GM18951 (cell line): ENCODE results near the gene SDK1.
"Not testable (repeated sequence)": the region's sequence is repeated elsewhere in the genome, so short reads cannot be mapped to it uniquely, and the experiment has no call there.

ENCODE experiments used
- POLR2A ChIP-seq: IDR thresholded peaks from 4 replicates; pipeline ENCODE4 v1.6.1; 2011; ENCODE audit warnings: mild to moderate bottlenecking; ENCODE audit not compliant: insufficient read length, insufficient read depth; ENCODE audit errors: extremely low read depth
- in situ Hi-C: fragments of 300-500 bp; cut with MboI; formaldehyde crosslinking; loops from one replicate; pipeline ENCODE4 v1.12.0; 2022; ENCODE audit warnings: low sequenced_read_pairs, mixed read lengths, inconsistent platforms; ENCODE audit not compliant: unreplicated experiment

Gene SDK1

GRCh38 chr7:4214291-4215155, 913.5 kb downstream of the SDK1 start:
- no peak for TF ChIP-seq POLR2A
- in situ Hi-C loops, result no loop called here

DNA sequence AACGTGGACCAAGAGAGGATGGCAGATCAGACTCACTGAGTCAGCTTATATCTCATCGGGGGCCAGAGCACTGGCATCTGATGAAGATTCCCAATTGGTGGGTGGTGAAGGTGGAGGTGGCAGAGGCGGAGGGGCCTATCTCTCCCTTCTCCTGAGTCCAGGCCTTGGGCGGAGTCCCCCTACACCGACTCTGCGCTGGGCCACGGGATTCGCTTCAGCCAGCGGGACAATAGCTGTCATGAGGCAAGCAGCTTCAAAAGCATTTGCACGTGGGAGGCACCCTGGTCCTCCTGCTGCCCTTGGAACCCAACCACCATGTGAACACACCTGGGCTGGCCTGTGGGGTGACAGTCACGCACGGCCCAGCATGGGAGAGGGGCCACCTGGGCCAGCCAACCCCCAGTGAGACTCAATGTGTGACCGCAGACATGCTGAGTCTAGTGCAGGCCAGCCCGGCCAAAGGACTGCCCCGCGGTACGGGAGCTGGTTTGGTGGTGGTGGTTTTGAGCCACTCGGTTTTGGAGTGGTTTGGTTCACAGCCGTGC, 914.2 kb downstream of the SDK1 start:
- in situ Hi-C loops, result no loop called here
- TF ChIP-seq POLR2A, result no peak

- TF ChIP-seq POLR2A, result no peak
- in situ Hi-C loops, result no loop called here
Observed at GRCh38 chr7:4216016-4216415, 915.0 kb downstream of the SDK1 start.

- in situ Hi-C loops, result not testable (repeated sequence)
Observed at GRCh38 chr7:4217126-4217660, 916.1 kb downstream of the SDK1 start.

GRCh38 chr7:4218481-4218880, 917.4 kb downstream of the SDK1 start:
- in situ Hi-C loops, result no loop called here
- TF ChIP-seq POLR2A, result no peak

- in situ Hi-C loops, result no loop called here
- TF ChIP-seq POLR2A, result no peak
Observed at GRCh38 chr7:4220011-4220410, 919.0 kb downstream of the SDK1 start.

- no peak for TF ChIP-seq POLR2A
- in situ Hi-C loops, result no loop called here
Observed at GRCh38 chr7:4221043-4221442, 920.0 kb downstream of the SDK1 start.

DNA sequence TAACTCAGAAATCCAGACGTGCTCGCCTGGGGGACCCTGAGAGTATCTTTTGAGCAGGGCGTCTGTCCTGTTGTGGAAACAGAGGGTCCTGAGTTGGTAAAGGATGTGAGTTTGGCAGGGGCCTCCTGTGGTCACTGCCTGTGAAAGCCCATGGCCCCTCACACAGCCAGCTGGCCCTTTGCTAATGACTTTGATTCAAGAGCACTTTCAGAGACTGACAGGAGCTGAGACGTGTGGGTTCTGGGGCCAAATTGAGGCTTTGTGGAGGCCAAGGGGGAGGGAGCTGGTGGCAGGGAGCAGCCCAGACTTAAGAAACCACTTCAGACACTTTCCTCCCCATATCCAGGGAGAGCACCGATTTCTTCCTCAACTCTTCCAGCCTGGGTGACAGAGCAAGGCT, 921.6 kb downstream of the SDK1 start:
- in situ Hi-C loops, result no loop called here
- TF ChIP-seq POLR2A, result no peak

GRCh38 chr7:4225361-4225771, 924.3 kb downstream of the SDK1 start:
- TF ChIP-seq POLR2A, result no peak
- in situ Hi-C loops, result no loop called here

GRCh38 chr7:4225881-4226523, 925.0 kb downstream of the SDK1 start:
- TF ChIP-seq POLR2A, result no peak
- in situ Hi-C loops, result no loop called here

GRCh38 chr7:4226524-4226882, 925.5 kb downstream of the SDK1 start:
- in situ Hi-C loops, result no loop called here
- no peak for TF ChIP-seq POLR2A

DNA sequence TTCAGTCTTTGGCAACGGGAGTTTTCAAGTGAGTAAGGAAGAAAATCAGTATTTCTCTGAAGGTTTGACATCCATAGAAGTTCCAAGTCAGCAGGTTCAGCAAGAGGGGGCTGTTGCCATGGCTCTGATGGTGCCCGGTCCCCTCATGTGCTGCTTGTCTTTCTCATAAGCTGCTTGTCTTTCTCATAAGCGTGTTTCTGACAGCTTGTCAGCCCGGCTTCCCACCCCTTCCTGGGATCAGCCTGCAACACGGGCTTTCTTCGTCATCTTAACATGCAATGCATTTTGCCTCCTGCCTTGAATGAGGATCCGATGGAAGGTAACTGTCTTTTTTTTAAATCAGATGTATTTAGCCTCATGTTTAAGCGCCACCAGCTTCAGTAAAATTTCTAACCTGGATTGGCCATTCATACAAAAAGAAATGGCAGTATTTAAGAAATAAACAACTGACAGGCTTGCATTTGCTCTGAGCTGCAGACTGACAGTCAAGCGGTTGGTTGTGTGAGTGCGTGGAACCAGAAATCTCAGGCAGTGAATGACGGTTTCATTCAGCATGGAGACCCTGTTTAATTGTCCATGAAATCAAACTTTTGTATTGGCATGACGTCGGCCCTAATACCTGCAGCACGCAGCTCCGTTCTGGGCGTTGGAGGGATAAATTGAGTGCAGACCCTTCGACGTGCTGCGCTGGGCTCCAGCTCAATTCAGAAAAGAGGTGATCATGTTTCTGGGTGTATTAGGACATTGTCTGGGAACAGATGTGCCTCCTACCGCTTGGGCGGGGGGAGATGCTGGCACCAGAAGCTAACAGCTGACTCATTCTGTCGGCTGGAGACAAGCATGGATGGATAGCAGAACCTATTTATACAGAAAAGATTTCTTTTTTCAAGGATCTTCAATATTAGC, 926.3 kb downstream of the SDK1 start:
- TF ChIP-seq POLR2A, result no peak
- in situ Hi-C loops, result no loop called here

DNA sequence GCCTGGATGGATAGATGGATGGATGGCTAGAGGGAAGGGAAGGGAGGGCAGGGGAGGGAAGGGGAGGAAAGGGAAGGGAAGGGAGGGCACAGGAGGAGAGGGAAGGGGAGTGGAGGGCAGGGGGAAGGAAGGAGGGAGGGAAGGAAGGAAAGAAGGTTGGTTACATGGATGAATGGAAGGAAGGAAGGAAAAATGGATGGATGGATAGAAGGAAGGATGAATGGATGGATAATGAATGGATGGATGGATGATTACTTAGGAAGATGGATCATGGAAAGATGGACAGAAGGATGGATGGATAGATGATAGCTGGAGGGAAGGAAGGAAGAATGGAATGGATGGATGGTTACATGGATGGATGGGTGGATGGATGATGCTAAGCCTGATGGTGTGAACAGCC, 929.3 kb downstream of the SDK1 start:
- TF ChIP-seq POLR2A, result no peak
- in situ Hi-C loops, result no loop called here
